Neutrophil (primary cell): Measurements from ENCODE around the gene TSPAN15.

Experiments
- H3K27ac ChIP-seq: fragments of 200-600 bp; sonication (generic); 2 replicates; pipeline ENCODE4 v1.5.1; 2016; ENCODE audit warnings: mild to moderate bottlenecking, moderate library complexity
- H3K27me3 ChIP-seq: fragments of 200-600 bp; sonication (generic); 2 replicates; pipeline ENCODE4 v1.6.0; 2016; ENCODE audit warnings: mild to moderate bottlenecking
- H3K36me3 ChIP-seq: fragments of 200-600 bp; sonication (generic); 2 replicates; pipeline ENCODE4 v1.5.1; 2017
- H3K4me1 ChIP-seq, 2 experiments: fragments of 200-600 bp in 1 of 2; sonication (generic) in 1 of 2; 1 replicate in 1 of 2; 2 replicates in 1 of 2; pipeline versions ENCODE4 v1.5.1 to v1.6.1; 2013 to 2016; ENCODE audit warnings: low read depth in 1 of 2, low read length in 1 of 2, mild to moderate bottlenecking in 1 of 2, moderate library complexity in 1 of 2; ENCODE audit not compliant: control insufficient read depth in 1 of 2, insufficient read depth in 1 of 2
- H3K4me3 ChIP-seq, 2 experiments: fragments of 200-600 bp in 1 of 2; sonication (generic) in 1 of 2; 1 replicate in 1 of 2; 2 replicates in 1 of 2; pipeline ENCODE4 v1.5.1; 2013 to 2016; ENCODE audit warnings: low read depth in 1 of 2, low read length in 1 of 2, mild to moderate bottlenecking in 1 of 2, moderate library complexity in 1 of 2
- H3K9me3 ChIP-seq: fragments of 200-600 bp; sonication (generic); 2 replicates; pipeline ENCODE4 v1.5.1; 2016
- CTCF ChIP-seq: fragments of 200-600 bp; sonication (generic); IDR thresholded peaks from 2 replicates; pipeline ENCODE4 v1.5.1; 2016; ENCODE audit warnings: antibody characterized with exemption

TSPAN15 gene

GRCh38 chr10:69468751-69469089, 17.5 kb downstream of the TSPAN15 start:
- Histone ChIP-seq H3K36me3 (no peaks in the 10 kb centered on the region), H3K27ac (no peak overlapping the region), H3K4me1 (peaks cover 40 to 56% of the 10 kb centered on the region in 2 experiments), H3K9me3 (no peaks in the 10 kb centered on the region), H3K27me3 (no peaks in the 10 kb centered on the region), H3K4me3 (no peak overlapping the region)
- no peak for TF ChIP-seq CTCF

- no peaks in the 10 kb centered on the region for H3K9me3 ChIP-seq
- H3K36me3 ChIP-seq = no peaks in the 10 kb centered on the region
- H3K4me1 ChIP-seq = peaks cover 35 to 44% of the 10 kb centered on the region in 2 experiments
- H3K4me3 ChIP-seq = no peak overlapping the region
- no peaks in the 10 kb centered on the region for H3K27me3 ChIP-seq
- no peak for TF ChIP-seq CTCF
- H3K27ac ChIP-seq = no peak overlapping the region
Observed at GRCh38 chr10:69469976-69470375, 18.7 kb downstream of the TSPAN15 start.

GRCh38 chr10:69470463-69471384, 19.5 kb downstream of the TSPAN15 start:
- Histone ChIP-seq H3K36me3 (no peaks in the 10 kb centered on the region), H3K9me3 (no peaks in the 10 kb centered on the region), H3K27ac (no peak overlapping the region), H3K4me1 (peaks cover 28 to 37% of the 10 kb centered on the region in 2 experiments), H3K4me3 (no peak overlapping the region), H3K27me3 (no peaks in the 10 kb centered on the region)
- TF ChIP-seq CTCF = no peak

GRCh38 chr10:69472142-69472541, 20.9 kb downstream of the TSPAN15 start:
- Histone ChIP-seq H3K4me3 (no peak overlapping the region), H3K4me1 (peaks cover 15 to 23% of the 10 kb centered on the region in 2 experiments), H3K36me3 (no peaks in the 10 kb centered on the region), H3K9me3 (no peaks in the 10 kb centered on the region), H3K27ac (no peak overlapping the region), H3K27me3 (no peaks in the 10 kb centered on the region)
- TF ChIP-seq CTCF = no peak

- Histone ChIP-seq H3K27ac (no peak overlapping the region), H3K9me3 (no peaks in the 10 kb centered on the region), H3K36me3 (no peaks in the 10 kb centered on the region), H3K4me1 (peaks cover 14 to 22% of the 10 kb centered on the region in 2 experiments), H3K4me3 (no peak overlapping the region), H3K27me3 (no peaks in the 10 kb centered on the region)
- TF ChIP-seq CTCF = no peak
Observed at GRCh38 chr10:69472544-69472943, 21.3 kb downstream of the TSPAN15 start.
